H1 (cell line): Measurements from ENCODE around the gene KHDRBS1. TPM values are rescaled to one million over a fixed set of nuclear protein-coding genes. Genes with fewer than 3 reads are reported as not detected.

Experiments used
- CTCF ChIA-PET: fragments of 300-600 bp; sonication (Branson Sonifier 250); formaldehyde crosslinking; loops from one replicate; lab custom pipeline; 2021; ENCODE audit not compliant: partially characterized antibody; lab: Charles Lee
- POLR2A ChIA-PET: fragments of 300-600 bp; sonication (Branson Sonifier 250); formaldehyde crosslinking; loops from one replicate; lab custom pipeline; 2021; ENCODE audit warnings: inconsistent platforms; ENCODE audit not compliant: partially characterized antibody; lab: Charles Lee
- DNase-seq, 2 experiments: peaks; one replicate each; pipeline versions ENCODE4 v3.0.0 to v3.0.0-alpha.2; 2010 to 2022; ENCODE audit warnings: low spot score in 2 of 2, low read depth in 1 of 2, mixed read lengths in 1 of 2
- FAIRE-seq: peaks from 2 replicates; lab custom pipeline; 2011; peaks lifted over from hg19 to GRCh38; lab: Jason Lieb, UNC
- H2AFZ ChIP-seq: 2 replicates; pipeline ENCODE4 v1.8.1; 2012; ENCODE audit warnings: low read length, inconsistent platforms
- H2AK5ac ChIP-seq: 2 replicates; pipeline ENCODE4 v1.6.1; 2013; ENCODE audit warnings: low read depth, low read length
- H2BK120ac ChIP-seq: replicated peaks from 2 replicates; pipeline ENCODE3; 2013; ENCODE audit warnings: low read depth, low read length, inconsistent platforms
- H2BK12ac ChIP-seq: 2 replicates; pipeline ENCODE4 v1.6.1; 2013; ENCODE audit warnings: low read depth, low read length
- H2BK15ac ChIP-seq: 2 replicates; pipeline ENCODE4 v1.6.1; 2013; ENCODE audit warnings: low read length
- H2BK20ac ChIP-seq: 2 replicates; pipeline ENCODE4 v1.6.1; 2013; ENCODE audit warnings: low read length
- H2BK5ac ChIP-seq: 2 replicates; pipeline ENCODE4 v1.6.1; 2013; ENCODE audit warnings: low read depth, low read length
- H3K14ac ChIP-seq: 2 replicates; pipeline ENCODE4 v1.6.1; 2013; ENCODE audit warnings: inconsistent platforms; ENCODE audit not compliant: insufficient read length
- H3K18ac ChIP-seq: 2 replicates; pipeline ENCODE4 v1.6.1; 2013; ENCODE audit warnings: low read length; ENCODE audit errors: extremely low read depth
- H3K23ac ChIP-seq: 2 replicates; pipeline ENCODE4 v1.6.1; 2013; ENCODE audit warnings: inconsistent platforms; ENCODE audit not compliant: insufficient read length
- H3K23me2 ChIP-seq: 2 replicates; pipeline ENCODE4 v1.6.1; 2013; ENCODE audit warnings: low read depth, low read length
- H3K27ac ChIP-seq: 2 replicates; pipeline ENCODE4 v1.6.1; 2011; ENCODE audit warnings: low read depth, low read length, inconsistent platforms
- H3K27me3 ChIP-seq, 4 experiments: replicated peaks in 1 of 4; 1 replicate in 1 of 4; 2 replicates in 3 of 4; pipeline versions ENCODE4 v1.6.1 to v1.8.1; 2011 to 2013; ENCODE audit warnings: low read length in 3 of 4, mild to moderate bottlenecking in 3 of 4, inconsistent platforms in 2 of 4, mixed read lengths in 2 of 4, moderate library complexity in 1 of 4; ENCODE audit not compliant: control insufficient read depth in 3 of 4, insufficient read depth in 3 of 4; ENCODE audit errors: extremely low read depth in 1 of 4
- H3K36me3 ChIP-seq, 4 experiments: 2 replicates each; pipeline versions ENCODE4 v1.6.1 to v1.8.1; 2011 to 2013; ENCODE audit warnings: mild to moderate bottlenecking in 4 of 4, low read length in 3 of 4, moderate library complexity in 2 of 4, control low read depth in 1 of 4, inconsistent platforms in 1 of 4; ENCODE audit not compliant: insufficient read depth in 4 of 4, control insufficient read depth in 2 of 4
- H3K4ac ChIP-seq: replicated peaks from 2 replicates; pipeline ENCODE3; 2013; ENCODE audit warnings: low read length, low read depth, mixed read lengths, inconsistent platforms; ENCODE audit not compliant: insufficient read length
- H3K4me1 ChIP-seq, 4 experiments: replicated peaks in 1 of 4; 1 replicate in 1 of 4; 2 replicates in 3 of 4; pipeline versions ENCODE4 v1.6.1 to v1.8.1; 2011 to 2013; ENCODE audit warnings: low read length in 3 of 4, inconsistent platforms in 2 of 4, mixed read lengths in 1 of 4; ENCODE audit not compliant: insufficient read depth in 4 of 4, control insufficient read depth in 3 of 4
- H3K4me2 ChIP-seq, 2 experiments: 2 replicates each; pipeline versions ENCODE4 v1.6.1 to v1.8.1; 2011 to 2013; ENCODE audit warnings: low read depth in 2 of 2, low read length in 2 of 2, control low read depth in 1 of 2, inconsistent platforms in 1 of 2, mild to moderate bottlenecking in 1 of 2; ENCODE audit not compliant: insufficient read depth in 1 of 2
- H3K4me3 ChIP-seq, 4 experiments: fragments of 200-600, 300-600 bp in 1 of 4; sonication (generic), shearing (Covaris generic), sonication (Bioruptor Twin) in 1 of 4; 2 replicates each; pipeline versions ENCODE4 v1.5.1 to v1.8.1; 2011 to 2016; ENCODE audit warnings: low read length in 4 of 4, low read depth in 3 of 4, control low read depth in 2 of 4, inconsistent platforms in 2 of 4, mild to moderate bottlenecking in 2 of 4, mixed read lengths in 1 of 4, moderate library complexity in 1 of 4; ENCODE audit not compliant: insufficient read depth in 2 of 4; ENCODE audit errors: extremely low read depth in 1 of 4
- H3K56ac ChIP-seq: replicated peaks from 2 replicates; pipeline ENCODE3; 2013; ENCODE audit warnings: low read depth, mild to moderate bottlenecking, mixed read lengths, low read length, inconsistent platforms; ENCODE audit not compliant: insufficient read length
- H3K79me1 ChIP-seq: 2 replicates; pipeline ENCODE4 v1.6.1; 2013; ENCODE audit warnings: low read depth, low read length, control low read depth
- H3K79me2 ChIP-seq, 2 experiments: 2 replicates each; pipeline versions ENCODE4 v1.6.1 to v1.8.1; 2012 to 2013; ENCODE audit warnings: low read length in 2 of 2, mild to moderate bottlenecking in 2 of 2, inconsistent platforms in 1 of 2; ENCODE audit not compliant: insufficient read depth in 2 of 2, control insufficient read depth in 1 of 2
- H3K9ac ChIP-seq, 4 experiments: replicated peaks in 1 of 4; 1 replicate in 1 of 4; 2 replicates in 3 of 4; pipeline versions ENCODE4 v1.6.1 to v1.8.1; 2011 to 2013; ENCODE audit warnings: low read depth in 3 of 4, low read length in 3 of 4, control low read depth in 2 of 4, mild to moderate bottlenecking in 2 of 4, moderate library complexity in 2 of 4, inconsistent platforms in 1 of 4; ENCODE audit errors: extremely low read depth in 1 of 4
- H3K9me3 ChIP-seq, 2 experiments: 2 replicates each; pipeline versions ENCODE4 v1.6.1 to v1.8.1; 2012 to 2013; ENCODE audit warnings: mild to moderate bottlenecking in 2 of 2, moderate library complexity in 2 of 2, control low read depth in 1 of 2, inconsistent platforms in 1 of 2, low read depth in 1 of 2, low read length in 1 of 2, mixed read lengths in 1 of 2; ENCODE audit not compliant: insufficient read depth in 2 of 2
- H4K20me1 ChIP-seq, 2 experiments: replicated peaks in 1 of 2; 2 replicates each; pipeline versions ENCODE3 to v1.8.1; 2011 to 2013; ENCODE audit warnings: inconsistent platforms in 2 of 2, low read length in 2 of 2, mild to moderate bottlenecking in 1 of 2; ENCODE audit not compliant: insufficient read depth in 2 of 2, control insufficient read depth in 1 of 2
- H4K5ac ChIP-seq: 2 replicates; pipeline ENCODE4 v1.6.1; 2013; ENCODE audit warnings: low read length, low read depth, mixed read lengths, inconsistent platforms; ENCODE audit not compliant: insufficient read length
- H4K8ac ChIP-seq: 2 replicates; pipeline ENCODE4 v1.8.0; 2013; ENCODE audit warnings: mild to moderate bottlenecking, moderate library complexity, low read length, inconsistent platforms; ENCODE audit not compliant: insufficient read depth; ENCODE audit errors: extremely low read depth
- H4K91ac ChIP-seq: replicated peaks from 2 replicates; pipeline ENCODE3; 2013; ENCODE audit warnings: low read length, mixed read lengths, inconsistent platforms; ENCODE audit not compliant: insufficient read length
- ATF2 ChIP-seq: IDR thresholded peaks from 2 replicates; pipeline ENCODE4 v1.6.1; 2012; ENCODE audit warnings: low read length, inconsistent platforms
- ATF3 ChIP-seq: IDR thresholded peaks from 2 replicates; pipeline ENCODE4 v1.6.1; 2011; ENCODE audit warnings: low read depth, mild to moderate bottlenecking, low read length; ENCODE audit not compliant: insufficient read depth
- PHF8 ChIP-seq: fragments of 200-600 bp; sonication (generic); conservative IDR thresholded peaks from 2 replicates; pipeline ENCODE4 v1.7.1; 2012; ENCODE audit warnings: low read depth, mild to moderate bottlenecking, inconsistent platforms, low read length, moderate library complexity
- POLR2AphosphoS5 ChIP-seq: IDR thresholded peaks from 2 replicates; pipeline ENCODE4 v1.6.1; 2011; ENCODE audit warnings: low read depth, low read length
- POU5F1 ChIP-seq: IDR thresholded peaks from 2 replicates; pipeline ENCODE4 v1.6.1; 2011; ENCODE audit warnings: low read depth, mild to moderate bottlenecking, low read length, moderate library complexity
- SIN3A ChIP-seq, 2 experiments: IDR thresholded peaks in 1 of 2; conservative IDR thresholded peaks in 1 of 2; 2 replicates each; pipeline ENCODE4 v1.6.1; 2011 to 2012; ENCODE audit warnings: low read length in 2 of 2, improper control_type of control experiment in 1 of 2, low read depth in 1 of 2, mild to moderate bottlenecking in 1 of 2
- SIX5 ChIP-seq: IDR thresholded peaks from 2 replicates; pipeline ENCODE4 v1.6.1; 2011; ENCODE audit warnings: mild to moderate bottlenecking, low read depth, low read length
- YY1 ChIP-seq: IDR thresholded peaks from 2 replicates; pipeline ENCODE4 v1.6.1; 2011; ENCODE audit warnings: low read depth, mild to moderate bottlenecking, low read length
- WGBS, 2 experiments: shearing (Covaris generic) in 1 of 2; methylation state at CpG; one replicate each; pipeline versions ENCODE4 v1.1.6 to v1.1.7; 2013 to 2015; ENCODE audit warnings: low lambda C conversion rate in 2 of 2, mixed read lengths in 2 of 2, inconsistent platforms in 1 of 2, low coverage in 1 of 2, missing lambda C conversion rate in 1 of 2; ENCODE audit not compliant: insufficient replicate concordance in 2 of 2, insufficient coverage in 1 of 2, insufficient read length in 1 of 2; ENCODE audit errors: extremely low coverage in 1 of 2, missing lambda C conversion rate in 1 of 2; 5-methylcytosine and 5-hydroxymethylcytosine counted together
- polyA plus RNA-seq, 7 experiments: library from polyadenylated mRNA; depleted of rRNA in 3 of 7; stranded (reverse) in 5 of 7; unstranded in 2 of 7; fragments of >200 nt in 5 of 7; fragments of 200-250 nt in 2 of 7; gene quantifications; 1 replicate in 5 of 7; 2 replicates in 1 of 7; 4 replicates in 1 of 7; pipeline versions ENCODE4 v1.2.1 to v1.2.3, GENCODE V29; 2011 to 2013; ENCODE audit warnings: missing spikeins in 2 of 7, mixed read lengths in 2 of 7
- total RNA-seq: library from RNA; stranded (reverse); fragmentation: NEBNext Ultra II Directional; extraction: Animal tissue kit (Norgen Biotek cat#: 25700); gene quantifications from 2 replicates; pipeline ENCODE4 v1.2.1, GENCODE V29; 2021

KHDRBS1 gene
- total and polyA plus RNA-seq, 2 of the 8 experiments (the other 6 are each of a cell fraction or from before 2014, with no cell fraction given), result 53.8 to 284 TPM

- CTCF ChIA-PET, result interaction anchor here (0.6 to 4.9 kb wide), 15 partner anchors 11 to 1192 kb away, joined by 3 to 30 read pairs (median 4); partner anchors contain the start of genes DCDC2B and KPNA6
- H3K9me3 ChIP-seq, result no peaks in the 10 kb centered on the region
- peak within 1 kb of the TSS; percentile 80; the same call in 1 of the 2 replicates for H2AFZ ChIP-seq
- peaks cover 4 to 7% of the 10 kb centered on the region in 2 experiments for H4K20me1 ChIP-seq
- H3K4me2 ChIP-seq, result peak within 1 kb of the TSS; percentile 85 to 98
- H3K79me1 ChIP-seq, result peaks cover 4% of the 10 kb centered on the region; the same call in 1 of the 2 replicates
- peak within 1 kb of the TSS; percentile 73 to 90 (median 80) for H3K4me3 ChIP-seq
- DNase-seq, result peak; percentile 89 to 94
- WGBS, 2 experiments, result 2% methylated on average over 35 of the region's 67 CpGs; no CpG with 5 or more reads in 1 of the 2 experiments
- H3K18ac ChIP-seq, result peak within 1 kb of the TSS; percentile 100
- H3K79me2 ChIP-seq, result peaks cover 7 to 13% of the 10 kb centered on the region in 2 experiments
- no peaks in the 10 kb centered on the region; a peak in 1 of 7 replicates for H3K27me3 ChIP-seq
- peak within 1 kb of the TSS; percentile 98; the same call in 1 of the 2 replicates for H2BK15ac ChIP-seq
- H3K4ac ChIP-seq, result peak within 1 kb of the TSS; percentile 47
- FAIRE-seq, result no peak
- H4K5ac ChIP-seq, result peak within 1 kb of the TSS; percentile 97
- peak within 1 kb of the TSS; percentile 7; the same call in 1 of the 2 replicates for H2AK5ac ChIP-seq
- peak within 1 kb of the TSS; percentile 95 for H3K27ac ChIP-seq
- peak within 1 kb of the TSS; percentile 60 for H3K56ac ChIP-seq
- peak within 1 kb of the TSS; percentile 98; the same call in 1 of the 2 replicates for H2BK12ac ChIP-seq
- peak within 1 kb of the TSS; percentile 99 for H2BK5ac ChIP-seq
- H3K14ac ChIP-seq, result no peak within 1 kb of the TSS
- H3K23ac ChIP-seq, result no peak within 1 kb of the TSS
- H3K23me2 ChIP-seq, result peaks cover 9% of the 10 kb centered on the region; the same call in 1 of the 2 replicates
- H4K91ac ChIP-seq, result peak within 1 kb of the TSS; percentile 86
- H3K9ac ChIP-seq, result peak within 1 kb of the TSS; percentile 86 to 94 (median 94)
- no peak within 1 kb of the TSS for H2BK120ac ChIP-seq
- H3K4me1 ChIP-seq, result peaks cover 0 to 16% (median 7%) of the 10 kb centered on the region in 4 experiments; a peak in 6 of 7 replicates
- no peak within 1 kb of the TSS for H2BK20ac ChIP-seq
- H4K8ac ChIP-seq, result peak within 1 kb of the TSS; percentile 99
- H3K36me3 ChIP-seq, result peaks cover 6 to 27% (median 13%) of the 10 kb centered on the region in 4 experiments; a peak in 6 of 8 replicates
- POLR2A ChIA-PET, result interaction anchor here (0.6 to 5.5 kb wide), 23 partner anchors 10 to 358 kb away, joined by 3 to 64 read pairs (median 6); partner anchors contain the start of genes KHDRBS1, KPNA6 and TXLNA
- TF ChIP-seq YY1 (peak; percentile 77; the same call in 1 of the 2 replicates), POLR2AphosphoS5 (peak; percentile 90), POU5F1 (peak; percentile 52; the same call in 1 of the 2 replicates), ATF2 (0 out of 2 replicates have a peak, but pooled peaks have one; percentile 14), SIN3A (conservative IDR thresholded peaks at IDR 0.05 in 1 of 2, IDR thresholded peaks at IDR 0.05 in 1 of 2; ENCODE audit: low read depth in 1 of 2, low read length in 2 of 2) (peak in 1 of 2 experiments; percentile 87; a peak in 2 of 4 replicates), PHF8 (peak; percentile 99), ATF3 (no peak), SIX5 (no peak)
Observed at GRCh38 chr1:32072622-32073298, 59.1 kb downstream of the KHDRBS1 start, which contains the start of gene TMEM39B. Gene TMEM39B, plus strand, starts transcription at chr1:32072939. Its CDS starts 109 bp downstream, at chr1:32073048.
